Fibroblast of lung (primary cell): ENCODE results near the gene GPR141.

ENCODE experiments used
- EZH2 ChIP-seq: IDR thresholded peaks from 2 replicates; pipeline ENCODE4 v1.5.1; 2012; ENCODE audit warnings: low read length, control low read depth, mild to moderate bottlenecking; ENCODE audit errors: missing control alignments
- TF ChIP-seq, protein P1 (sequence below), 2 donors: IDR thresholded peaks in 1 of 2; conservative IDR thresholded peaks in 1 of 2; 1 replicate in 1 of 2; 2 replicates in 1 of 2; pipeline ENCODE4 v1.5.1; 2011 to 2012; ENCODE audit warnings: low read length in 2 of 2, control low read depth in 1 of 2, inconsistent platforms in 1 of 2, low read depth in 1 of 2, mild to moderate bottlenecking in 1 of 2

DNA sequence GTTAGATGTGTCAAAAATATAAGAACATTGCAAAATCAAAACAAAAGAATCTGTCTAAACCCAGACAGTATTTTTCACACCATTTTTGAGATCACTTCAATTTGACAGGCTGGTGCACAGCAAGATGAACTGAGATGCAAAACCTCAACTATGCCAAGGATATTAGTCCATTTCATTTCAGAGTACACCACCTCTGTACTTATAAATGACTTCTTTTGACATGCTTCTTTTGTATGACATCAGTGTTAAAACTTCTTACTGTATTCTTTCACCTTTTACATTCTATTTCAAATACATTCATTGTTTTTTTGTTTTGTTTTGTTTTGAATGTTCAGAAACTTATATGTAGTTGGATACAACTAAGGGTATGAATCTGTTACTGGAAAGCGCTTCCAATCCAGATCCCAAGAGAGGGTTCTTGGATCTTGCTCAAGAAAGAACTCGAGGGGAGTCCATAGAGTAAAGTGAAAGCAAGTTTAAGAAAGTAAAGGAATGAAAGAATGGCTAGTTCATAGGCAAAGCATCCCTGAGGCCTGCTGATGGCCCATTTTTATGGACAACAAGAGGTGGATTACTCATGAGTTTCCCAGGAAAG is 23.5 kb upstream of the GPR141 start:
- TF ChIP-seq, protein P1, sequence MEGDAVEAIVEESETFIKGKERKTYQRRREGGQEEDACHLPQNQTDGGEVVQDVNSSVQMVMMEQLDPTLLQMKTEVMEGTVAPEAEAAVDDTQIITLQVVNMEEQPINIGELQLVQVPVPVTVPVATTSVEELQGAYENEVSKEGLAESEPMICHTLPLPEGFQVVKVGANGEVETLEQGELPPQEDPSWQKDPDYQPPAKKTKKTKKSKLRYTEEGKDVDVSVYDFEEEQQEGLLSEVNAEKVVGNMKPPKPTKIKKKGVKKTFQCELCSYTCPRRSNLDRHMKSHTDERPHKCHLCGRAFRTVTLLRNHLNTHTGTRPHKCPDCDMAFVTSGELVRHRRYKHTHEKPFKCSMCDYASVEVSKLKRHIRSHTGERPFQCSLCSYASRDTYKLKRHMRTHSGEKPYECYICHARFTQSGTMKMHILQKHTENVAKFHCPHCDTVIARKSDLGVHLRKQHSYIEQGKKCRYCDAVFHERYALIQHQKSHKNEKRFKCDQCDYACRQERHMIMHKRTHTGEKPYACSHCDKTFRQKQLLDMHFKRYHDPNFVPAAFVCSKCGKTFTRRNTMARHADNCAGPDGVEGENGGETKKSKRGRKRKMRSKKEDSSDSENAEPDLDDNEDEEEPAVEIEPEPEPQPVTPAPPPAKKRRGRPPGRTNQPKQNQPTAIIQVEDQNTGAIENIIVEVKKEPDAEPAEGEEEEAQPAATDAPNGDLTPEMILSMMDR (conservative IDR thresholded peaks at IDR 0.05 in 1 of 2, IDR thresholded peaks at IDR 0.05 in 1 of 2; ENCODE audit: low read depth in 1 of 2, low read length in 2 of 2) = no peak
- no peak for TF ChIP-seq EZH2
